ENCODE measurements around the gene NELL2. TPM values are rescaled to one million over a fixed set of nuclear protein-coding genes. Genes with fewer than 3 reads are reported as not detected.

Gene NELL2
- total RNA-seq, 1 experiment from 2014 or later, result 596 TPM

GRCh38 chr12:44816446-44817017 lies 59.6 kb downstream of the NELL2 start:
- POLR2A ChIA-PET (ENCODE audit: low non-redundant PET), result no interaction called here
- Histone ChIP-seq H3K9me3 (ENCODE audit: low read depth, low read length, poor library complexity, severe bottlenecking) (no peaks in the 10 kb centered on the region), H3K27ac (ENCODE audit: low read depth, low read length, poor library complexity, severe bottlenecking) (peak overlapping the region; percentile 59), H3K4me3 (ENCODE audit: low read depth, low read length, poor library complexity, severe bottlenecking) (no peak overlapping the region), H3K4me1 (ENCODE audit: insufficient read depth, low read length, poor library complexity, severe bottlenecking) (peaks cover 65% of the 10 kb centered on the region), H3K27me3 (replicated peaks; ENCODE audit: insufficient read depth, low read depth, low read length, poor library complexity) (no peaks in the 10 kb centered on the region), H3K36me3 (ENCODE audit: insufficient read depth, low read length, poor library complexity, severe bottlenecking) (peaks cover 34% of the 10 kb centered on the region)
- BruUV-seq (replicated peaks), result no TSS peak
- TF ChIP-seq EZH2 (IDR thresholded peaks at IDR 0.05; ENCODE audit: borderline replicate concordance, low read depth, low read length, poor library complexity, severe bottlenecking) (no peak), CTCF (conservative IDR thresholded peaks at IDR 0.05; ENCODE audit: low read depth, low read length) (no peak)
- CTCF ChIA-PET, result no interaction called here
- intact Hi-C loops (cut with micrococcal nuclease; ENCODE audit: unreplicated experiment), result no loop called here
- DNase-seq (ENCODE audit: low spot score), result peak; percentile 72

GRCh38 chr12:44812062-44812461 lies 64.1 kb downstream of the NELL2 start:
- ChIA-PET POLR2A (ENCODE audit: low non-redundant PET) (no interaction called here), CTCF (interaction anchor here (1.3 kb wide), 1 partner anchor 62 kb away, joined by 3 read pairs; no protein-coding TSS in a partner anchor)
- peak; percentile 60 for DNase-seq (ENCODE audit: low spot score)
- Histone ChIP-seq H3K27ac (ENCODE audit: low read depth, low read length, poor library complexity, severe bottlenecking) (no peak overlapping the region), H3K4me3 (ENCODE audit: low read depth, low read length, poor library complexity, severe bottlenecking) (no peak overlapping the region), H3K36me3 (ENCODE audit: insufficient read depth, low read length, poor library complexity, severe bottlenecking) (peaks cover 38% of the 10 kb centered on the region), H3K27me3 (replicated peaks; ENCODE audit: insufficient read depth, low read depth, low read length, poor library complexity) (no peaks in the 10 kb centered on the region), H3K4me1 (ENCODE audit: insufficient read depth, low read length, poor library complexity, severe bottlenecking) (peaks cover 66% of the 10 kb centered on the region), H3K9me3 (ENCODE audit: low read depth, low read length, poor library complexity, severe bottlenecking) (no peaks in the 10 kb centered on the region)
- BruUV-seq (replicated peaks), result no TSS peak
- intact Hi-C loops (cut with micrococcal nuclease; ENCODE audit: unreplicated experiment), result no loop called here
- TF ChIP-seq EZH2 (IDR thresholded peaks at IDR 0.05; ENCODE audit: borderline replicate concordance, low read depth, low read length, poor library complexity, severe bottlenecking), result no peak
- peak; percentile 53 for TF ChIP-seq CTCF (conservative IDR thresholded peaks at IDR 0.05; ENCODE audit: low read depth, low read length)

GRCh38 chr12:44804068-44804467 lies 72.0 kb downstream of the NELL2 start:
- H3K9me3 ChIP-seq (ENCODE audit: low read depth, low read length, poor library complexity, severe bottlenecking), result no peaks in the 10 kb centered on the region
- no peak overlapping the region for H3K4me3 ChIP-seq (ENCODE audit: low read depth, low read length, poor library complexity, severe bottlenecking)
- no peak overlapping the region for H3K27ac ChIP-seq (ENCODE audit: low read depth, low read length, poor library complexity, severe bottlenecking)
- intact Hi-C loops (cut with micrococcal nuclease; ENCODE audit: unreplicated experiment), result no loop called here
- ChIA-PET CTCF (no interaction called here), POLR2A (ENCODE audit: low non-redundant PET) (no interaction called here)
- H3K4me1 ChIP-seq (ENCODE audit: insufficient read depth, low read length, poor library complexity, severe bottlenecking), result peaks cover 39% of the 10 kb centered on the region
- BruUV-seq (replicated peaks), result no TSS peak
- DNase-seq (ENCODE audit: low spot score), result no peak
- peaks cover 31% of the 10 kb centered on the region for H3K36me3 ChIP-seq (ENCODE audit: insufficient read depth, low read length, poor library complexity, severe bottlenecking)
- no peak for TF ChIP-seq EZH2 (IDR thresholded peaks at IDR 0.05; ENCODE audit: borderline replicate concordance, low read depth, low read length, poor library complexity, severe bottlenecking)
- no peak for TF ChIP-seq CTCF (conservative IDR thresholded peaks at IDR 0.05; ENCODE audit: low read depth, low read length)
- H3K27me3 ChIP-seq (replicated peaks; ENCODE audit: insufficient read depth, low read depth, low read length, poor library complexity), result no peaks in the 10 kb centered on the region

All from A673 (cell line).